ENCODE results near the gene CHCHD6.

DNA sequence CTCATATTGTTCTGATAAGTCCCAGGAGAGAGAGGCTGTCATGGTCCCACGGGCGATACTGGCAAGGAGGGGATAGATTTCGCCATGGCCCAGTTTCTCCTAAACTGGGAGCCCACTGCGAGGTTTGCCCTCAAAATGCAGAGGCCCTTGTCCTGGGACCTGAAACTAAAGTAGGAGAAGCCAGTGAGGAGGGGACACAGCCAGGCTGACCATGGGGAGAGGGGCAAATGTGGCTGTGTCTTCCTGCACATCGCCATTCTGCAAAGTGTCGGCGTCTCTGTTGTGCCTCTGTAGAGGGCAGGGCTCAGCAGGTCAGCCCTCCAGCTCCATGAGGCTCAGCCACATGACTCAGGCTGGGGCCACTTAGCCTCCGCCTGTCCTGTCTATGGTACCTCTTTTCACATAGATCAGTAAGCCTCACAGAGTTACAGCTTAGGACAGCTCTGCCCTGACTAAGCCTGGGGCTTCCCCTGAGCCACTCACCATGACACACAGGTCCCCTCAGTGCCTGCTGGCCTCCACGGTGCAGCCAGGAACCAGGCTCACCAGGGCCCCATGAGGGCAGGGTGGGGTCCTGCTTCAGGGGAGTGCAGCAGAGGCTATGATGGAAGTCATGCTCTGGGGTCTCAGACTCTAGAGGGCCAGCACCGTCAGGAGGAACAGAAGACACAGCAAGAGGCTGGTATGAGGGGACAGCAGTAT lies 250.3 kb downstream of the CHCHD6 start:
- TF ChIP-seq EZH2 (IDR thresholded peaks at IDR 0.05; ENCODE audit: insufficient read depth, poor library complexity, severe bottlenecking) (no peak), EZH2phosphoT487 (IDR thresholded peaks at IDR 0.05; ENCODE audit: insufficient read depth, low read depth) (no peak)
